ENCODE data around the gene C19orf53. TPM values are rescaled to one million over a fixed set of nuclear protein-coding genes. Genes with fewer than 3 reads are reported as not detected.

C19orf53 gene
- total RNA-seq, 1 experiment from 2014 or later = 115 TPM

GRCh38 chr19:13797870-13798269, 23.6 kb downstream of the C19orf53 start:
- DNase-seq (ENCODE audit: low read depth, low spot score) = no peak
- Histone ChIP-seq H3K4me3 (replicated peaks in 1 of 2; ENCODE audit: low read depth in 1 of 2, low read length in 2 of 2) (no peak overlapping the region), H3K9ac (ENCODE audit: low read length) (peak overlapping the region; percentile 41; the same call in 1 of the 2 replicates), H3K27ac (ENCODE audit: low read depth, low read length) (peak overlapping the region; percentile 32), H3K27me3 (ENCODE audit: insufficient read depth, low read length) (no peaks in the 10 kb centered on the region), H3K79me2 (ENCODE audit: insufficient read depth, low read length) (peaks cover 6% of the 10 kb centered on the region; the same call in 1 of the 2 replicates), H3K9me3 (ENCODE audit: control insufficient read depth in 1 of 2, insufficient read depth in 1 of 2, low read depth in 1 of 2, low read length in 2 of 2) (no peaks in the 10 kb centered on the region), H2AFZ (ENCODE audit: low read depth, low read length, poor library complexity, severe bottlenecking) (no peak overlapping the region), H3K4me1 (ENCODE audit: control insufficient read depth in 1 of 2, insufficient read depth in 2 of 2, low read length in 2 of 2) (peaks cover 36 to 52% of the 10 kb centered on the region in 2 experiments), H3K9me2 (ENCODE audit: insufficient read depth) (no peaks in the 10 kb centered on the region), H4K20me1 (ENCODE audit: insufficient read depth) (no peaks in the 10 kb centered on the region), H3K36me3 (ENCODE audit: control insufficient read depth in 1 of 2, insufficient read depth in 2 of 2, low read length in 2 of 2) (no peaks in the 10 kb centered on the region), H3K4me2 (ENCODE audit: low read length) (peak overlapping the region; percentile 93)
- ChIA-PET RAD21 (ENCODE audit: low non-redundant PET in 1 of 2, low total read pairs in 2 of 2, uncharacterized antibody in 2 of 2, unreplicated experiment in 2 of 2) (interaction anchor here in 1 of 2 experiments (1.8 kb wide), 1 partner anchor 64 kb away, joined by 4 read pairs; no protein-coding TSS in a partner anchor), POLR2A (interaction anchor here (0.6 to 1.6 kb wide), 4 partner anchors 55 to 75 kb away, joined by 3 to 8 read pairs (median 4); no protein-coding TSS in a partner anchor), CTCF (interaction anchor here (1.2 to 1.3 kb wide), 3 partner anchors 37 to 65 kb away, joined by 3 read pairs; no protein-coding TSS in a partner anchor)
- intact Hi-C loops (cut with micrococcal nuclease) = loop anchor here (5.0 kb wide), 1 partner anchor 44 kb away; no protein-coding TSS in a partner anchor
- ATAC-seq = no peak
- TF ChIP-seq CEBPB (IDR thresholded peaks at IDR 0.05; ENCODE audit: low read depth) = peak; percentile 96
- TF ChIP-seq EGR1 (IDR thresholded peaks at IDR 0.05; ENCODE audit: low read depth) = no peak
- TF ChIP-seq, protein P1, sequence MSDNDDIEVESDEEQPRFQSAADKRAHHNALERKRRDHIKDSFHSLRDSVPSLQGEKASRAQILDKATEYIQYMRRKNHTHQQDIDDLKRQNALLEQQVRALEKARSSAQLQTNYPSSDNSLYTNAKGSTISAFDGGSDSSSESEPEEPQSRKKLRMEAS (IDR thresholded peaks at IDR 0.05) = no peak
- no TSS peak for BruUV-seq (replicated peaks)

GRCh38 chr19:13799669-13800068, 25.4 kb downstream of the C19orf53 start:
- Histone ChIP-seq H3K4me2 (ENCODE audit: low read length) (no peak overlapping the region), H3K9ac (ENCODE audit: low read length) (no peak overlapping the region), H3K36me3 (ENCODE audit: control insufficient read depth in 1 of 2, insufficient read depth in 2 of 2, low read length in 2 of 2) (no peaks in the 10 kb centered on the region), H4K20me1 (ENCODE audit: insufficient read depth) (no peaks in the 10 kb centered on the region), H3K79me2 (ENCODE audit: insufficient read depth, low read length) (peaks cover 6% of the 10 kb centered on the region; the same call in 1 of the 2 replicates), H3K4me3 (replicated peaks in 1 of 2; ENCODE audit: low read depth in 1 of 2, low read length in 2 of 2) (no peak overlapping the region), H2AFZ (ENCODE audit: low read depth, low read length, poor library complexity, severe bottlenecking) (no peak overlapping the region), H3K4me1 (ENCODE audit: control insufficient read depth in 1 of 2, insufficient read depth in 2 of 2, low read length in 2 of 2) (peaks cover 31 to 49% of the 10 kb centered on the region in 2 experiments), H3K9me3 (ENCODE audit: control insufficient read depth in 1 of 2, insufficient read depth in 1 of 2, low read depth in 1 of 2, low read length in 2 of 2) (no peaks in the 10 kb centered on the region), H3K27ac (ENCODE audit: low read depth, low read length) (no peak overlapping the region), H3K9me2 (ENCODE audit: insufficient read depth) (no peaks in the 10 kb centered on the region), H3K27me3 (ENCODE audit: insufficient read depth, low read length) (no peaks in the 10 kb centered on the region)
- POLR2A ChIA-PET = interaction anchor here (0.6 kb wide), 1 partner anchor 48 kb away, joined by 4 read pairs; no protein-coding TSS in a partner anchor
- CTCF ChIA-PET = no interaction called here
- no TSS peak for BruUV-seq (replicated peaks)
- no peak for DNase-seq (ENCODE audit: low read depth, low spot score)
- intact Hi-C loops (cut with micrococcal nuclease) = loop anchor here (5.0 kb wide), 1 partner anchor 43 kb away; no protein-coding TSS in a partner anchor
- RAD21 ChIA-PET (ENCODE audit: low non-redundant PET in 1 of 2, low total read pairs in 2 of 2, uncharacterized antibody in 2 of 2, unreplicated experiment in 2 of 2) = no interaction called here
- no peak for ATAC-seq
- TF ChIP-seq, protein P2, sequence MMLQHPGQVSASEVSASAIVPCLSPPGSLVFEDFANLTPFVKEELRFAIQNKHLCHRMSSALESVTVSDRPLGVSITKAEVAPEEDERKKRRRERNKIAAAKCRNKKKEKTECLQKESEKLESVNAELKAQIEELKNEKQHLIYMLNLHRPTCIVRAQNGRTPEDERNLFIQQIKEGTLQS (IDR thresholded peaks at IDR 0.05) = no peak
- TF ChIP-seq, protein P1 (IDR thresholded peaks at IDR 0.05) = no peak
- TF ChIP-seq, protein P3, sequence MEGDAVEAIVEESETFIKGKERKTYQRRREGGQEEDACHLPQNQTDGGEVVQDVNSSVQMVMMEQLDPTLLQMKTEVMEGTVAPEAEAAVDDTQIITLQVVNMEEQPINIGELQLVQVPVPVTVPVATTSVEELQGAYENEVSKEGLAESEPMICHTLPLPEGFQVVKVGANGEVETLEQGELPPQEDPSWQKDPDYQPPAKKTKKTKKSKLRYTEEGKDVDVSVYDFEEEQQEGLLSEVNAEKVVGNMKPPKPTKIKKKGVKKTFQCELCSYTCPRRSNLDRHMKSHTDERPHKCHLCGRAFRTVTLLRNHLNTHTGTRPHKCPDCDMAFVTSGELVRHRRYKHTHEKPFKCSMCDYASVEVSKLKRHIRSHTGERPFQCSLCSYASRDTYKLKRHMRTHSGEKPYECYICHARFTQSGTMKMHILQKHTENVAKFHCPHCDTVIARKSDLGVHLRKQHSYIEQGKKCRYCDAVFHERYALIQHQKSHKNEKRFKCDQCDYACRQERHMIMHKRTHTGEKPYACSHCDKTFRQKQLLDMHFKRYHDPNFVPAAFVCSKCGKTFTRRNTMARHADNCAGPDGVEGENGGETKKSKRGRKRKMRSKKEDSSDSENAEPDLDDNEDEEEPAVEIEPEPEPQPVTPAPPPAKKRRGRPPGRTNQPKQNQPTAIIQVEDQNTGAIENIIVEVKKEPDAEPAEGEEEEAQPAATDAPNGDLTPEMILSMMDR (IDR thresholded peaks at IDR 0.05 in 2 of 3, conservative IDR thresholded peaks at IDR 0.05 in 1 of 3; ENCODE audit: borderline replicate concordance in 1 of 3, insufficient read depth in 1 of 3, low read depth in 2 of 3, low read length in 2 of 3) = no peak
- TF ChIP-seq ZFX (IDR thresholded peaks at IDR 0.05) (no peak), SP1 (IDR thresholded peaks at IDR 0.05; ENCODE audit: low read depth) (no peak), EZH2 (IDR thresholded peaks at IDR 0.05) (no peak)
- TF ChIP-seq, protein P4, sequence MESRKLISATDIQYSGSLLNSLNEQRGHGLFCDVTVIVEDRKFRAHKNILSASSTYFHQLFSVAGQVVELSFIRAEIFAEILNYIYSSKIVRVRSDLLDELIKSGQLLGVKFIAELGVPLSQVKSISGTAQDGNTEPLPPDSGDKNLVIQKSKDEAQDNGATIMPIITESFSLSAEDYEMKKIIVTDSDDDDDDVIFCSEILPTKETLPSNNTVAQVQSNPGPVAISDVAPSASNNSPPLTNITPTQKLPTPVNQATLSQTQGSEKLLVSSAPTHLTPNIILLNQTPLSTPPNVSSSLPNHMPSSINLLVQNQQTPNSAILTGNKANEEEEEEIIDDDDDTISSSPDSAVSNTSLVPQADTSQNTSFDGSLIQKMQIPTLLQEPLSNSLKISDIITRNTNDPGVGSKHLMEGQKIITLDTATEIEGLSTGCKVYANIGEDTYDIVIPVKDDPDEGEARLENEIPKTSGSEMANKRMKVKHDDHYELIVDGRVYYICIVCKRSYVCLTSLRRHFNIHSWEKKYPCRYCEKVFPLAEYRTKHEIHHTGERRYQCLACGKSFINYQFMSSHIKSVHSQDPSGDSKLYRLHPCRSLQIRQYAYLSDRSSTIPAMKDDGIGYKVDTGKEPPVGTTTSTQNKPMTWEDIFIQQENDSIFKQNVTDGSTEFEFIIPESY (IDR thresholded peaks at IDR 0.05; ENCODE audit: extremely low read depth, insufficient replicate concordance, low read length) = no peak
- TF ChIP-seq, protein P5, sequence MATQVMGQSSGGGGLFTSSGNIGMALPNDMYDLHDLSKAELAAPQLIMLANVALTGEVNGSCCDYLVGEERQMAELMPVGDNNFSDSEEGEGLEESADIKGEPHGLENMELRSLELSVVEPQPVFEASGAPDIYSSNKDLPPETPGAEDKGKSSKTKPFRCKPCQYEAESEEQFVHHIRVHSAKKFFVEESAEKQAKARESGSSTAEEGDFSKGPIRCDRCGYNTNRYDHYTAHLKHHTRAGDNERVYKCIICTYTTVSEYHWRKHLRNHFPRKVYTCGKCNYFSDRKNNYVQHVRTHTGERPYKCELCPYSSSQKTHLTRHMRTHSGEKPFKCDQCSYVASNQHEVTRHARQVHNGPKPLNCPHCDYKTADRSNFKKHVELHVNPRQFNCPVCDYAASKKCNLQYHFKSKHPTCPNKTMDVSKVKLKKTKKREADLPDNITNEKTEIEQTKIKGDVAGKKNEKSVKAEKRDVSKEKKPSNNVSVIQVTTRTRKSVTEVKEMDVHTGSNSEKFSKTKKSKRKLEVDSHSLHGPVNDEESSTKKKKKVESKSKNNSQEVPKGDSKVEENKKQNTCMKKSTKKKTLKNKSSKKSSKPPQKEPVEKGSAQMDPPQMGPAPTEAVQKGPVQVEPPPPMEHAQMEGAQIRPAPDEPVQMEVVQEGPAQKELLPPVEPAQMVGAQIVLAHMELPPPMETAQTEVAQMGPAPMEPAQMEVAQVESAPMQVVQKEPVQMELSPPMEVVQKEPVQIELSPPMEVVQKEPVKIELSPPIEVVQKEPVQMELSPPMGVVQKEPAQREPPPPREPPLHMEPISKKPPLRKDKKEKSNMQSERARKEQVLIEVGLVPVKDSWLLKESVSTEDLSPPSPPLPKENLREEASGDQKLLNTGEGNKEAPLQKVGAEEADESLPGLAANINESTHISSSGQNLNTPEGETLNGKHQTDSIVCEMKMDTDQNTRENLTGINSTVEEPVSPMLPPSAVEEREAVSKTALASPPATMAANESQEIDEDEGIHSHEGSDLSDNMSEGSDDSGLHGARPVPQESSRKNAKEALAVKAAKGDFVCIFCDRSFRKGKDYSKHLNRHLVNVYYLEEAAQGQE (IDR thresholded peaks at IDR 0.05; ENCODE audit: low read depth) = no peak

Data from HCT116 (cell line).